Keratinocyte (primary cell): ENCODE data around the gene CTRB1. TPM values are rescaled to one million over a fixed set of nuclear protein-coding genes. Genes with fewer than 3 reads are reported as not detected.

Experiments used
- DNase-seq: peaks from one replicate; pipeline ENCODE4 v3.0.0-alpha.2; 2011; ENCODE audit warnings: low read depth, missing footprints, low spot score
- FAIRE-seq: peaks from 2 replicates; lab custom pipeline; 2011; peaks lifted over from hg19 to GRCh38; lab: Jason Lieb, UNC
- H2AFZ ChIP-seq: 2 replicates; pipeline ENCODE4 v1.6.0; 2012; ENCODE audit warnings: low read length, control low read depth, inconsistent platforms; ENCODE audit not compliant: control insufficient read depth
- H3K27ac ChIP-seq: 2 replicates; pipeline ENCODE4 v1.5.1; 2011; ENCODE audit warnings: low read length; ENCODE audit not compliant: control insufficient read depth, insufficient read depth
- H3K27me3 ChIP-seq: 3 replicates; pipeline ENCODE4 v1.6.0; 2011; ENCODE audit warnings: low read length; ENCODE audit not compliant: control insufficient read depth, insufficient read depth; ENCODE audit errors: extremely low read depth
- H3K36me3 ChIP-seq, 2 experiments: 2 replicates in 1 of 2; 3 replicates in 1 of 2; pipeline ENCODE4 v1.5.1; 2011; ENCODE audit warnings: low read length in 2 of 2, mild to moderate bottlenecking in 1 of 2; ENCODE audit not compliant: control insufficient read depth in 2 of 2, insufficient read depth in 2 of 2; ENCODE audit errors: extremely low read depth in 1 of 2
- H3K4me1 ChIP-seq: 3 replicates; pipeline ENCODE4 v1.5.1; 2011; ENCODE audit warnings: low read length; ENCODE audit not compliant: control insufficient read depth, insufficient read depth; ENCODE audit errors: extremely low read depth
- H3K4me2 ChIP-seq: 3 replicates; pipeline ENCODE4 v1.6.0; 2011; ENCODE audit warnings: low read depth, low read length; ENCODE audit not compliant: control insufficient read depth, insufficient read depth; ENCODE audit errors: extremely low read depth
- H3K4me3 ChIP-seq, 3 experiments: fragments of 200-600 bp in 1 of 3; sonication (generic) in 1 of 3; 2 replicates in 2 of 3; 3 replicates in 1 of 3; pipeline ENCODE4 v1.5.1; 2011 to 2016; ENCODE audit warnings: low read length in 3 of 3, mild to moderate bottlenecking in 3 of 3, control low read depth in 2 of 3, inconsistent platforms in 1 of 3, low read depth in 1 of 3, mixed read lengths in 1 of 3, mixed run types in 1 of 3, moderate library complexity in 1 of 3; ENCODE audit not compliant: control insufficient read depth in 2 of 3, insufficient read depth in 2 of 3; ENCODE audit errors: extremely low read depth in 1 of 3
- H3K79me2 ChIP-seq: 2 replicates; pipeline ENCODE4 v1.6.0; 2012; ENCODE audit warnings: low read length; ENCODE audit not compliant: control insufficient read depth, insufficient read depth
- H3K9ac ChIP-seq: 3 replicates; pipeline ENCODE4 v1.6.0; 2011; ENCODE audit warnings: low read length; ENCODE audit not compliant: control insufficient read depth, insufficient read depth; ENCODE audit errors: extremely low read depth
- H3K9me1 ChIP-seq: 3 replicates; pipeline ENCODE4 v1.6.0; 2011; ENCODE audit warnings: low read length; ENCODE audit not compliant: control insufficient read depth, insufficient read depth; ENCODE audit errors: extremely low read depth
- H3K9me3 ChIP-seq: 2 replicates; pipeline ENCODE4 v1.5.1; 2012; ENCODE audit warnings: low read depth, low read length; ENCODE audit not compliant: control insufficient read depth
- H4K20me1 ChIP-seq: 3 replicates; pipeline ENCODE4 v1.6.0; 2011; ENCODE audit warnings: low read length; ENCODE audit not compliant: control insufficient read depth, insufficient read depth; ENCODE audit errors: extremely low read depth
- EZH2 ChIP-seq: IDR thresholded peaks from one replicate; pipeline ENCODE4 v1.6.1; 2012; ENCODE audit warnings: inconsistent platforms, mild to moderate bottlenecking, low read length, moderate library complexity
- dilution Hi-C: fragments of 300-500 bp; cut with MboI; formaldehyde crosslinking; loops from one replicate; pipeline ENCODE4 v1.7.0; 2020; ENCODE audit warnings: low sequenced_read_pairs; ENCODE audit not compliant: extremely low pct_ligation_motif_present
- polyA plus RNA-seq, 5 experiments: library from polyadenylated mRNA; depleted of rRNA in 3 of 5; stranded (reverse) in 3 of 5; stranded (forward) in 1 of 5; unstranded in 1 of 5; fragments of >200 nt; gene quantifications; 1 replicate in 1 of 5; 2 replicates in 3 of 5; 3 replicates in 1 of 5; pipeline versions ENCODE4 v1.2.1 to v1.2.3, GENCODE V29; 2011 to 2012; ENCODE audit warnings: missing spikeins in 2 of 5, low read depth in 1 of 5, low replicate concordance in 1 of 5
- TF ChIP-seq, protein P1 (sequence below), 3 experiments: IDR thresholded peaks in 1 of 3; conservative IDR thresholded peaks in 1 of 3; optimal IDR thresholded peaks in 1 of 3; 2 replicates in 2 of 3; 3 replicates in 1 of 3; pipeline versions ENCODE3 to v1.5.1; 2011; ENCODE audit warnings: low read length in 3 of 3, mild to moderate bottlenecking in 3 of 3, moderate library complexity in 2 of 3, control low read depth in 1 of 3, inconsistent platforms in 1 of 3; ENCODE audit not compliant: insufficient read depth in 2 of 3; ENCODE audit errors: extremely low read depth in 1 of 3

CTRB1 gene
- polyA plus RNA-seq, 1 donor (not counting 4 experiments of a cell fraction or from before 2014, with no cell fraction given), result not detected

- H3K9me1 ChIP-seq, result no peaks in the 10 kb centered on the region
- no peaks in the 10 kb centered on the region for H3K27me3 ChIP-seq
- FAIRE-seq (no peak), DNase-seq (no peak)
- H3K4me1 ChIP-seq, result no peaks in the 10 kb centered on the region
- H2AFZ ChIP-seq, result no peak overlapping the region
- no peak overlapping the region for H3K27ac ChIP-seq
- H3K36me3 ChIP-seq, result no peaks in the 10 kb centered on the region
- no peak overlapping the region for H3K4me2 ChIP-seq
- peaks cover 12% of the 10 kb centered on the region for H3K9me3 ChIP-seq
- dilution Hi-C loops, result no loop called here
- H4K20me1 ChIP-seq, result no peaks in the 10 kb centered on the region
- no peaks in the 10 kb centered on the region for H3K79me2 ChIP-seq
- TF ChIP-seq EZH2, result no peak
- TF ChIP-seq, protein P1, sequence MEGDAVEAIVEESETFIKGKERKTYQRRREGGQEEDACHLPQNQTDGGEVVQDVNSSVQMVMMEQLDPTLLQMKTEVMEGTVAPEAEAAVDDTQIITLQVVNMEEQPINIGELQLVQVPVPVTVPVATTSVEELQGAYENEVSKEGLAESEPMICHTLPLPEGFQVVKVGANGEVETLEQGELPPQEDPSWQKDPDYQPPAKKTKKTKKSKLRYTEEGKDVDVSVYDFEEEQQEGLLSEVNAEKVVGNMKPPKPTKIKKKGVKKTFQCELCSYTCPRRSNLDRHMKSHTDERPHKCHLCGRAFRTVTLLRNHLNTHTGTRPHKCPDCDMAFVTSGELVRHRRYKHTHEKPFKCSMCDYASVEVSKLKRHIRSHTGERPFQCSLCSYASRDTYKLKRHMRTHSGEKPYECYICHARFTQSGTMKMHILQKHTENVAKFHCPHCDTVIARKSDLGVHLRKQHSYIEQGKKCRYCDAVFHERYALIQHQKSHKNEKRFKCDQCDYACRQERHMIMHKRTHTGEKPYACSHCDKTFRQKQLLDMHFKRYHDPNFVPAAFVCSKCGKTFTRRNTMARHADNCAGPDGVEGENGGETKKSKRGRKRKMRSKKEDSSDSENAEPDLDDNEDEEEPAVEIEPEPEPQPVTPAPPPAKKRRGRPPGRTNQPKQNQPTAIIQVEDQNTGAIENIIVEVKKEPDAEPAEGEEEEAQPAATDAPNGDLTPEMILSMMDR (optimal IDR thresholded peaks at IDR 0.05 in 1 of 3, IDR thresholded peaks at IDR 0.05 in 1 of 3, conservative IDR thresholded peaks at IDR 0.05 in 1 of 3; ENCODE audit: extremely low read depth in 1 of 3, insufficient read depth in 2 of 3, low read length in 3 of 3), result no peak
- H3K4me3 ChIP-seq, result no peak overlapping the region
- no peak overlapping the region for H3K9ac ChIP-seq
These were observed 39.6 kb upstream of the CTRB1 start for GRCh38 chr16:75179208-75179607.

GRCh38 chr16:75181630-75182029 lies 37.2 kb upstream of the CTRB1 start:
- TF ChIP-seq EZH2, result no peak
- no peak for DNase-seq
- Histone ChIP-seq H3K79me2 (no peaks in the 10 kb centered on the region), H4K20me1 (no peaks in the 10 kb centered on the region), H3K4me3 (no peak overlapping the region), H3K9ac (no peak overlapping the region), H3K9me3 (peaks cover under 1% of the 10 kb centered on the region), H3K4me1 (no peaks in the 10 kb centered on the region), H3K36me3 (no peaks in the 10 kb centered on the region), H2AFZ (no peak overlapping the region), H3K27ac (no peak overlapping the region), H3K9me1 (no peaks in the 10 kb centered on the region), H3K4me2 (no peak overlapping the region), H3K27me3 (no peaks in the 10 kb centered on the region)
- no peak for FAIRE-seq
- dilution Hi-C loops, result no loop called here

GRCh38 chr16:75188832-75189477 lies 29.8 kb upstream of the CTRB1 start:
- Histone ChIP-seq H3K4me2 (no peak overlapping the region), H3K9me3 (no peaks in the 10 kb centered on the region), H3K79me2 (no peaks in the 10 kb centered on the region), H3K36me3 (no peaks in the 10 kb centered on the region), H3K4me3 (no peak overlapping the region), H3K27ac (no peak overlapping the region), H3K9ac (no peak overlapping the region), H3K9me1 (no peaks in the 10 kb centered on the region), H3K4me1 (no peaks in the 10 kb centered on the region), H4K20me1 (no peaks in the 10 kb centered on the region), H2AFZ (no peak overlapping the region), H3K27me3 (peaks cover 5% of the 10 kb centered on the region)
- no peak for TF ChIP-seq EZH2
- TF ChIP-seq, protein P1 (optimal IDR thresholded peaks at IDR 0.05 in 1 of 3, IDR thresholded peaks at IDR 0.05 in 1 of 3, conservative IDR thresholded peaks at IDR 0.05 in 1 of 3; ENCODE audit: extremely low read depth in 1 of 3, insufficient read depth in 2 of 3, low read length in 3 of 3), result no peak
- FAIRE-seq, result no peak
- no peak for DNase-seq
- dilution Hi-C loops, result no loop called here
